Activated CD4-positive, alpha-beta T cell treated with anti-CD3 and anti-CD28 coated beads, Interleukin-2, amount 50 U/mL, for 16 hours (primary cell): ENCODE results near the gene SAMD11.
"Not testable (repeated sequence)": the region's sequence is repeated elsewhere in the genome, so short reads cannot be mapped to it uniquely, and the experiment has no call there.

ENCODE experiments used
- DNase-seq: peaks from one replicate; pipeline ENCODE4 v3.0.0-alpha.2; 2020

SAMD11 gene

DNA sequence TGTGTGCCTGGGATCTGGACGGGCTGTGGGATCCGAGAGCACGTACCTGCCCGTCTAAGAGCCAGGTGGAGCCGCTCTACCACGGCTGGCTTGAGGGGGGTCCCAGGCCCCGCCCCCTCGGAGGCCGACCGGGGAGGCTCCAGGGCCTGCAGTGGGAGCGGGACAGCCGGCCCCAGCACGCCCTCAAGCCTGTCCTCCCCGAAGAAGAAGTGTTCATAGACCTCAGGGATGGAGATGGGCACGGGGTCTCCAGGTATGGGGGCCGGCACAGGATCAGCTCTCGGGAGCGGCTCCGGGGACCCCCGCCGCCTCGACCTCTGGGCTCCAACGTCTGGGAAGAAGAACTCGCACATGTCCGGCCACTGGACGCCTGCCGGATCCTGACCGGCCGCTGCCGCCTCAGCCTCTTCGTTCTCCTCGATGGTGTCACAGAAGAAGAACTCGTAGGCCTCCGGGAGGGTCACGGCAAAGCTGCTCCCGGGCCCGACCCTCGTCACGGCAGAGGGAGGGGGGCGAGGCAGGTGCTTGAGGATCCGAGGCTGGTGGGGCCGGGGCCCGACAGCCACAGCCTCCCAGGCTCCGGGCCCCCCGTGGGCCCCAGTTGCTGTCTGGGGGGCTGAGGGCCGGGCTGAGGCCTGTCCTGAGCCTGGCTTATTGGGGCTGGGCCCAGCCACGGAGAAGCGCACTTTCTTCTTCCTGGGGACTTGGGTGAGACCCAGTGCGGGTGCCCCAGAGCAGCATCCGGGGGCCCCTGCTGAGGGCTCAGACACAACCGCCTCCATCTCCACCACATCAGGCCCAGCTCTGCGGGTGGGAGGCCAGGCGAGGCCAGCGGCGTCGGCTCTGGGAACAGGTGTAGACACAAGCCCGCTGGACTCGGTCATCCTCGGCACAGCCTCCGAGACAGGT is 55.4 kb downstream of the SAMD11 start:
- no peak for DNase-seq

DNA sequence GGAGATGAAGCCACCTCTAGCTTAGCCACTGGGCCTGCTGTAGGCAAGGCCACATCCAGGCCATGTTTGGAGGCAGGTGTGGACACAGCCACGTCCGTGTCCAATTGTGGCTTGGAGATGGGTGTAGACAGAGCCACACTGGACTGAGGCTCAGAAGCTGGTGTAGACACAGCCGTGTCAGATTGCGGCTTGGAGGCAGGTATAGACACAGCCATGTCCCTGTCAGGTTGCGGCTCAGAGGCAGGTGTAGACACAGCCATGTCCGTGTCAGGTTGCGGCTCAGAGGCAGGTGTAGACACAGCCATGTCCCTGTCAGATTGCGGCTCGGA is 56.0 kb downstream of the SAMD11 start:
- DNase-seq = no peak

DNA sequence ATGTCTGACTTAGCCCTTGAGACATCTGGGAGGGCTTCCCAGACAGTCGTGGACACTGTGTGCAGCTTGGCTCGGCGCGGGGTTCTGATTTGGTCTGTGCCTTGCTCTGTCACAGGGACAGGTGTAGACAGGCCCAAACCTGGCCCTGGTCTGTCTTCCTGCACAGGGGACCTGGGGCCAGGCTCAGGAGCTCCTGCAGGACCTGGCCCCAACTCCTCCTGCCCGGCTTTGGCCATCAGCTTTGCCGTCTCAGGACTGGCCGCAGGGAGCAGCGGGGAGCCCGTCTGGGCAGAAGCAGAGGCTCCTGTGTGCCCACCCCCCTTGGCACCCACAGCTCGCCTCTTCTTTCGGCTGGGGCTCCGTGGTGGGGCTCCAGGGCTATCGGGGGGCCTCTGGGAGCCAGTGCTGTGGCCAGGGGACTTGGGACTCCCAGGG is 56.4 kb downstream of the SAMD11 start:
- no peak for DNase-seq

DNA sequence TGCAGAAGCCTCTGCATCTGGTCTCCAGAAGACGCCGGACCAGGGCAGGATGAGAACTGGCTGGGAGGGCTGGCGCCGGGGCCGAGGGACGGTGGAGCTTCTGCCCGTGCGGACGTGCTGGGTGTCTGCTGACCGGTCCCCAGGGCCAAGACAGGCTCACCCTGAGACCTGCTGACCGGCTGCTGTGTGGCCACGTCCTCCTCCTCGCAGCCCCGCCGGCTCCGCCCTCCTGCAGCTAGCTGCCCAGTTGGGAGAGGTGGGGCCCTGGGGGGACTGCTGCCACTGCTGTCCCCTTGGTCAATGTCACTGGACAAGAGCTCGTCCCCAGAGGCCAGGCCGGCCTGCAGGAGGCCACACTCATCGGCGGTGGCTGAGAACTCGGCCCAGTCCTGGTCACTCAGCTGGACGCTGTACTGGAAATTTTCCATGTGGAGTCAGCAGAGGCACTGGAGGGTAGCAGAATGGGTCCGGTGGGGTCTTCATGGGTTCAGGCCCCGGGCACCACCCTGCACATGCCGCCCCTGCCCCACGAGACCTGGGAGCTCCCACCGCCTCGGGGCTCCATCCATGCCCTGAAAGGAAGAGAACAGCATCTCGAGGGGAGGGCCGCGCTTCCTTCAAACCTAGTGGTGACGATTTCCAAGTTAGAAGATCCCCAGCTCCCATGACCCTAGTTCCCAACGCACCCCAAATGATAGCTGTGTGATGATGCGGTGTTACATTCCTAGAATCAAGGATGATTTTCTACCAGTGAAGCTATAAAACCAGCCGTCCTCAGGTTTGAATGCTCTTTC is 57.1 kb downstream of the SAMD11 start:
- DNase-seq = no peak

DNA sequence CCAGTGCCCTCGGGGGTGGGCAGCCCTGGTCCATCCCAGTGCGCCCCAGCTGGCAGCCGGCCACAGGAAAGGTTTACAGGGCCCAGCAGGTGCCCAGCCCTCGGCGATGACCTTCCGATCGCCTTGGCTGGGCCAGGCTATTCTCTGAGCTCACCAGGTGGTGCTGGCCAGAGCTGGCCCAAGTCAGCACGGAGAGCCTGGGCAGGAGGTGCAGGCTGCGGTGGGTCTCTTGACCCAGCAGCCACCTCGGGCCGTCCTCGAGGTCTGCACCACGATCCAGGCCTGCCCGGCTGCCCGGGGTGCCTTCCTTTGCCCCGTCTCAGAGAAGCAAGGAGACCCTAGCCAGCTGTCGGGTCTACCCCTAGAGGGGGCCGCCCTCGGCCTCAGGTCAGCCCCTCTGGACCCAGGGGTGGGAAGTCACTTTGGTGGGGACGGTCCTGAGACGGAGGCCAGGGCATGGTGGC is 57.8 kb downstream of the SAMD11 start:
- no peak for DNase-seq

DNA sequence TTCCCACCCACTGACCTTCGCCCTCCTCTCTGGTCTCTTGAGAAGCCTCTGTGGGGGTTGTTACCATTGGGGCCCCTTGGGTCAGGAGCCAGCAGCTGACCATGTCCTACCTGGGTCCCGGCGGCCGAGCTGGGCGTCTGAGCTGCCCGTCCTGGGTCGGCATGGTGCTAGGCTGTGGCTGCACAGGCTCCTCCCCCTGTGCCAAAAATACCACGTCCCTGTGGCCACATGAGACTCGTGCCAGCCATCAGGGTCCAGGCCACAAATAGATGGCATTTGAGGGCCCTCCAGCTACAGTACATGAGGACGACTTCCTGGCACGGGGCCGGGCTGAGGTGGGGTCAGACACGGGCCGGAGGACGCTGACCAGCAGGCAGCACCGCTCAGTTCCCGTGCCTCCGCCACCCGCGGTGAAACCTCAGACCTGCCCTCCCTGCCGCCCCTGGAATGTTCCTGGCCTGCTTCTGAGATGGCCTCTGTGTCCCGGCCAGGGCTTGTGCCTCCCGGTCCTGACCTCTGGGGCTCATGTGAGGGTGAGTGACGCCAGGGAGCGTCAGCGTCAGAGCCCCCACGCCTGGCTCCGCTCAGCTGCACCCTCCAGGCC is 58.3 kb downstream of the SAMD11 start, which contains the start of gene PERM1:
Gene PERM1, minus strand, starts transcription at position 139 of the 604 bp plus-strand sequence. CDS start 1,064 bp downstream, outside the sequence.
- DNase-seq = no peak

DNA sequence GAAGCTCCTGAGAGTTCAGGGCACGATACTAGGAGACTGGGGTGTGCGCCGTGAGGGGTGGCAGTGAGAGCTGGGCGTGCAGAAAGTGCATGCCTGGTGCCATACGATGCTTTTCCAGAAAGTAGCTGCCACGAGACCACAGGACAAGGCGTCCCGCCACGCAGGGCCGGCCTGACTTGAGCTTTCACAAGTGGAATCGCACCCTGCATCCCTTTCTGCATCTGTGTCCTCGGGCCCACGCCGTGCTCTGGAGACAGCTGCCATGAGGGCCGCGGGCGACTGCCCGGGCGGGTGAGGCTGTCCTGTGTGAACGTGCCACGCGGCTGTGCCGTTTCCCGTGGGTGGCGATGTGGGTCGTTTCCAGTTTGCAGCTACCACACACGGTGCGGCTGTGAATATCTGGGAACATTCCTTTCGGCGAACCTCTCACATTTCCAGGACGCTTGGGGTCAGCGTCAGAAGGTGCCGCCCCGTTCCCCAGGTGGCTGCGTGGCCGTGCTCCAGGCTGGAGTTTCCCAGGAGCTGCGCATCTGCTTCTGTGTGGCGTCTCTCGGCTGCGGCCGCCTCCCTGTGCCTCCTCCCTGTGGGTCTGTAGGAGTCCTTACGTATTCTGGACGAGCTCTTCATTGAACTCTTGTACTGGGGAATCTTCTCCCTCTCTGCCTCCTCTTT is 59.2 kb downstream of the SAMD11 start:
- DNase-seq = no peak

DNA sequence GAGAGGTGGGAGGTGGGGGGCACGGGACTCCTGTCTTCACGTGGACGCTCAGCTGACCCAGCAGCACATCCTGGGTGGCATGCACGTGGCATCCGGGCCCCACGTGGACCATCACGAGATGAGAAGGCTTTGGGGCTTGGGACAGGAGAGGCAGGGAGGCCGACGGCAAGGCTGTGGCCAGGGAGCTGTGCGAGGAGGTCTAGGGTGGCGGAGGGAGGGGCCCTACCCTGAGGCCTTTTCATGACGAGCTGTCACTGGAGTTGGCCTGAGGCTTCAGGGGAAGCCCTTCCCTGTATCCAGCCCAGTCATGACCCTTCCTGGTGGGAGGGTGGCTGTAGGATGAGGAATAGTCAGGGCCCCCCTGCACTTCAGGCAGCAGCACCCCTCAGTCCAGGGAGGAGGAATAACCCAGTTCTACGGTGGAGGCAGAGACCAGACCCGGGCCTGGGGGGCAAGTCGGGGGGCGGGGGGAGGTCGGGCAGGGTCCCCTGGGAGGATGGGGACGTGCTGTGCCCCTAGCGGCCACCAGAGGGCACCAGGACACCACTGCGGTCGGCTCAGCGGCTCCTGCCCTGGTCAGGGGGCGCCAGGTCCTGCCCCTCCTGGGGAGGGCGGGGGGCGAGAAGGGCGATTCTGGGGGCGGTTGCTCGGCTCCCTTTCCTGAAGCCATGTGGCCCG is 60.2 kb downstream of the SAMD11 start:
- DNase-seq = peak; percentile 43

DNA sequence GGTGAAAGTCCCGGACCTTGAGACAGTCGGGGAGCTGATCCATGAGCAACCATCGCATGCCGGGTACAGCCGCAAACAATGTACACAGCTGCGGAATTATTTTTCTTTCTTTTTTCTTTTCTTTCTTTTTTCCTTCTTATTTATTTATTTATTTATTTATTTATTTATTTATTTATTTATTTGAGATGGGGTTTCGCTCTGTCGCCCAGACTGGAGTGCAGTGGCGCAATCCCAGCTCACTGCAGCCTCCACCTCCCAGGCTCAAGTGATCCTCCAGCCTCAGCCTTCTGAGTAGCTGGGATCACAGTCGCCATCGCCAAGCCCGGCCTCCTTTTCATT is 60.7 kb downstream of the SAMD11 start:
- DNase-seq = no peak

DNA sequence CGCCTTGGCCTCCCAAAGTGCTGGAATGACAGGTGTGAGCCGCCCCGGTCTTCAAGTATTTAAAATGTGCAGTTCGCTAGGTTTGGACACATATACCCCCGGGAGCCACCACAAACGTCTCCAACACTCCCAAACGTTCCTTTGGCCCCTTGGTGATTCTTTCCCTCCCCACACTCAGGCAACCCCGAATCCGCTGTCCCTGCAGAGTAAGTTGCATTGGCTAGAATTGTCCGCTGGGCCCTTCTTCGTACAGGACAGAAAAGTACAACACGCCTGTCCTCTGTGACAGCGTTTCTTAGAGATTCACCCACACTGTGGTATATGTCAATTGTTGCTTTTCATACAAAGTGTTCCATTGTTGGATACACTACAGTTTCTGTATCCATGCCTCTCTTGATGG is 61.4 kb downstream of the SAMD11 start:
- DNase-seq = no peak

DNA sequence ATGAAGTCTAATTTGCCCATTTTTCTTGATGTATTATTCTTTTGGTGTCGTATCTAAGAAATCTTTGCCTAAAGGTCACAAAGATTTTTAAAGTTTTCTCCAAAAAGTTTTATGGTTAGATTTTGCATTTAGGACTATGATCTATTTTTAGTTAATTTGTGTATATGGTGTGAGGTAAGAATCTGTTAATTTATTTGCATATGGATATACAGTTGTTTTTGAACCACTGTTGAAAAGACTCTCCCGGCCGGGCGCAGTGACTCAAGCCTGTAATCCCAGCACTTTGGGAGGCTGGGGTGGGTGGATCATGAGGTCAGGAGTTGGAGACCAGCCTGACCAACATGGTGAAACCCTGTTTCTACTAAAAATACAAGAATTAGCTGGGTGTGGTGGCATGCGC is 64.3 kb downstream of the SAMD11 start:
- DNase-seq = not testable (repeated sequence)

DNA sequence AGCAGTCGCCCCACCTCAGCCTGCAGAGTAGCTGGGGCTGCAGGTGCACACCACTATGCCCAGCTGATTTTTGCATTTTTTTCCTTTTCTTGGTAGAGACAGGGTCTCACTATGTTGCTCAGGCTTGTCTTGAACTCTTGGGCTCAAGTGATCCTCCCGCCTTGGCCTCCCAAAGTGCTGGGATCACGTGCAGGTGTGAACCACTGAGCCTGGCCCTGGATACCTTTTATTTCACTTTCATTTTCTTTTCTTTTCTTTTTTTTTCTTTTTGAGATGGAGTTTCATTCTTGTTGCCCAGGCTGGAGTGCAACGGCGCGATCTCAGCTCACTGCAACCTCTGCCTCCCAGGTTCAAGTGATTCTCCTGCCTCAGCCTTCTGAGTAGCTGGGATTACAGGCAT is 67.6 kb downstream of the SAMD11 start:
- not testable (repeated sequence) for DNase-seq

DNA sequence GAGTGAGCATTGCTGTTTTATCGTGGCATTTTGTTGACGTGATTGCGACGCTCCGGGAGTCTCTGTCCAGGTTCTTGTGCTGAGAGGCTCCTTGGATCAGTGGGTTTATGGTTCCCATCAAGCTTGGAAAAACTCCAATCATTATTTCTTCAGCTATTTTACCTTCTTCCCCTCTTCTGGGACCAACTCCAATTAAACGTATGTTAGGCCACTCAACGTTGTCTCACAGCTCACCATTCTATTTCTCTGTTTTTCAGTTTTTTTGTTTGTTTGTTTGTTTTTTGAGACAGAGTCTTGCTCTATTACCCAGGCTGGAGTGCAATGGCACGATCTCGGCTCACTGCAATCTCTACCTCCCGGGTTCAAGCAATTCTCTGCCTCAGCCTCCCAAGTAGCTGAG is 68.2 kb downstream of the SAMD11 start:
- DNase-seq = no peak

DNA sequence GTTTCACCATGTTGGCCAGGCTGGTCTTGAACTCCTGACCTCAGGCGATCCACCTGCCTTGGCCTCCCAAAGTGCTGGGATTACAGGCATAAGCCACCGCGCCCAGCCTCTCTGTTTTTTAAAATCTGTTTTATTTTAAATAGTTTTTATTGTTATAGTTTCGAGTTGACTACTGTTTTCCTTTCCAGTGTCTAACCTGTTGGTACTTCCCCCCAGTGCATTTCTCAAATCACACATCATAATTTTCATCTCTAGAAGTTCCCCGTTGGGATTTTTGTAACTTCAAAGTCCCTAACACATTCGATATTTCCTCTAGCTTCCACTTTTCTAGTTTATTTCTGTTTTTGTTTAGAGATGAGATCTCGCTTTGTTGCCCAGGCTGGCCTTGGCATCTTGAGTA is 68.6 kb downstream of the SAMD11 start:
- DNase-seq = peak; percentile 53

DNA sequence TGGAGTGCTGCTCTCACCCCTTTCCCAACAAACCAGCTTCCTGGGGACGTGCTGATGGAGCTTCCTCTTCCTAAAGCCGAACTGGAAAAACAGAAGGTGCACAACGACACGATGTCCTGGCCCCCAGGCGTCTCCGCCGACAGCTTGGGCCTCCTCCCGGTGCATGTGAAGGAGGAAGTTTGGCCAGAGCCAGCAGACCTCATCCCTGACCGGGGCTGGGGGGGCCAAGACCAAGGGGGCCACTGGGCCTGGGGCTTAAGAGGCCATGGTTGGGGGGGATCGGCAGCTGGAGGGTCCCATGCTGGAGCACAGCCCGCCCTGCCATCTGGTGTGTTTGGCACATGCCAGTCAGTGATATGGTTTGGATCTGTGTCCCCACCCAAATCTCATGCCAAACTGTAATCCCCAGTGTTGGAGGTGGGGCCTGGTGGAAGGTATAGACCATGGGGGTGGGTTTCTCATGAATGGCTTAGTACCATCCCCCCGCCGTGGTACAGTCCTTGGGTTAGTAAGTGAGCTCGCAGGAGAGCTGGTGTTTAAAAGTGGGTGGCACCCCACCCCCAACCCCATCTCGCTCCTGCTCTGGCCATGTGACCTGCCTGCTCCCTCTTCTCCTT is 69.8 kb downstream of the SAMD11 start:
- DNase-seq = no peak
